HG03432 (cell line): Measurements from ENCODE around the gene FOXN3.

Experiments used
- ATAC-seq: cut with Tn5 transposase; IDR thresholded peaks from one replicate; pipeline ENCODE4 v1.9.1; 2021; ENCODE audit warnings: mild to moderate bottlenecking, moderate library complexity; ENCODE audit not compliant: unreplicated experiment

Gene FOXN3

GRCh38 chr14:89432226-89432625 lies 15.2 kb upstream of the FOXN3 start:
- ATAC-seq, result no peak

- ATAC-seq, result peak; percentile 82
These were observed 13.6 kb upstream of the FOXN3 start for GRCh38 chr14:89430391-89431236.

GRCh38 chr14:89429199-89430181 lies 12.5 kb upstream of the FOXN3 start:
- no peak for ATAC-seq

GRCh38 chr14:89428546-89429198 lies 11.6 kb upstream of the FOXN3 start:
- ATAC-seq, result no peak

- no peak for ATAC-seq
These were observed 11.1 kb upstream of the FOXN3 start for GRCh38 chr14:89428173-89428523.

GRCh38 chr14:89427426-89428172 lies 10.6 kb upstream of the FOXN3 start:
- no peak for ATAC-seq

- ATAC-seq, result peak; percentile 42
These were observed 8.9 kb upstream of the FOXN3 start for GRCh38 chr14:89425931-89426330.

GRCh38 chr14:89424241-89424640 lies 7.2 kb upstream of the FOXN3 start:
- no peak for ATAC-seq

GRCh38 chr14:89422952-89423345 lies 5.9 kb upstream of the FOXN3 start:
- no peak for ATAC-seq

GRCh38 chr14:89422181-89422951 lies 5.3 kb upstream of the FOXN3 start:
- no peak for ATAC-seq

- no peak for ATAC-seq
These were observed 3.5 kb upstream of the FOXN3 start for GRCh38 chr14:89420502-89420901.

- ATAC-seq, result no peak
These were observed 3.0 kb upstream of the FOXN3 start for GRCh38 chr14:89419973-89420482.

- ATAC-seq, result no peak
These were observed 1.9 kb upstream of the FOXN3 start for GRCh38 chr14:89418976-89419375.

GRCh38 chr14:89418452-89418851 lies 1.4 kb upstream of the FOXN3 start:
- no peak for ATAC-seq

GRCh38 chr14:89417465-89418225 lies 612 bp upstream of the FOXN3 start:
- peak; percentile 50 for ATAC-seq

- peak; percentile 85 for ATAC-seq
These were observed 734 bp downstream of the FOXN3 start for GRCh38 chr14:89416002-89416995.

- ATAC-seq, result no peak
These were observed 1.9 kb downstream of the FOXN3 start for GRCh38 chr14:89415159-89415558.

GRCh38 chr14:89411976-89412375 lies 5.1 kb downstream of the FOXN3 start:
- ATAC-seq, result no peak
